ENCODE results near the gene TPI1. TPM values are rescaled to one million over a fixed set of nuclear protein-coding genes. Genes with fewer than 3 reads are reported as not detected.

Gene TPI1
- total RNA-seq, 1 donor from 2014 or later: 274 TPM

- Histone ChIP-seq H3K9me3 (no peaks in the 10 kb centered on the region), H3K27me3 (no peaks in the 10 kb centered on the region), H3K27ac (no peak overlapping the region), H3K4me3 (no peak overlapping the region), H3K36me3 (peaks cover 0 to 12% of the 10 kb centered on the region in 2 donors), H3K4me1 (peaks cover 21% of the 10 kb centered on the region)
- intact Hi-C loops (cut with DNase I): no loop called here
- TF ChIP-seq CTCF (IDR thresholded peaks at IDR 0.05): no peak
- no peak for TF ChIP-seq POLR2A (IDR thresholded peaks at IDR 0.05)
- no peak for TF ChIP-seq POLR2AphosphoS5 (IDR thresholded peaks at IDR 0.05; ENCODE audit: insufficient read depth in 1 of 2, low read depth in 1 of 2)
- no peak for DNase-seq (ENCODE audit: extremely low spot score in 2 of 2)
Measured at GRCh38 chr12:6849427-6849826, 17.9 kb upstream of the TPI1 start.

GRCh38 chr12:6849976-6850560, 17.3 kb upstream of the TPI1 start:
- no peak overlapping the region for H3K27ac ChIP-seq
- no peak for DNase-seq (ENCODE audit: extremely low spot score in 2 of 2)
- no peaks in the 10 kb centered on the region for H3K9me3 ChIP-seq
- H3K4me1 ChIP-seq: peaks cover 21% of the 10 kb centered on the region
- H3K27me3 ChIP-seq: no peaks in the 10 kb centered on the region
- intact Hi-C loops (cut with DNase I): no loop called here
- H3K4me3 ChIP-seq: no peak overlapping the region
- peaks cover 0 to 9% of the 10 kb centered on the region in 2 donors for H3K36me3 ChIP-seq
- TF ChIP-seq POLR2A (IDR thresholded peaks at IDR 0.05) (no peak), POLR2AphosphoS5 (IDR thresholded peaks at IDR 0.05; ENCODE audit: insufficient read depth in 1 of 2, low read depth in 1 of 2) (no peak), CTCF (IDR thresholded peaks at IDR 0.05) (no peak)

DNA sequence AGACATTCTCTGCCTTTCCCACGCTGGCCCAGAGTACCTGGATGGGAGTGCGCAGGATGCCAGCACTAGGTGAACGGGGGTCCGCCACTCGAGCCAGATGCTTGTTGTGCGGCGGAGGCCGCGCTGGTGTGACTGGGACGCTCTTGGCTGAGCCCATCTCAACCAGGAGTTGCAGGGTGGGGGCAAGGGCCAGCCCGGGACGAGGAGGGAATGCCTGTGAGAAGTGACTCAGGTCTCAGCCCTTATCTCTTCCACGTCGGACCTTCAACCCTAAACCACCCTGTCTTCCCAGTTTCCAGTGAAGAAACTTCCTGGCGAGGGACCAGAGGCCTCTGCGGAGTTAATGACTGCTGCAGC, 16.6 kb upstream of the TPI1 start:
- DNase-seq (ENCODE audit: extremely low spot score in 2 of 2): no peak
- peak overlapping the region in 1 of 2 donors; percentile 59 for H3K4me3 ChIP-seq
- intact Hi-C loops (cut with DNase I): no loop called here
- H3K27ac ChIP-seq: peak overlapping the region; percentile 84
- H3K36me3 ChIP-seq: peaks cover 0 to 8% of the 10 kb centered on the region in 2 donors
- H3K4me1 ChIP-seq: peaks cover 21% of the 10 kb centered on the region
- H3K9me3 ChIP-seq: no peaks in the 10 kb centered on the region
- no peaks in the 10 kb centered on the region for H3K27me3 ChIP-seq
- TF ChIP-seq POLR2AphosphoS5 (IDR thresholded peaks at IDR 0.05; ENCODE audit: insufficient read depth in 1 of 2, low read depth in 1 of 2): no peak
- TF ChIP-seq CTCF (IDR thresholded peaks at IDR 0.05): no peak
- TF ChIP-seq POLR2A (IDR thresholded peaks at IDR 0.05): no peak

DNA sequence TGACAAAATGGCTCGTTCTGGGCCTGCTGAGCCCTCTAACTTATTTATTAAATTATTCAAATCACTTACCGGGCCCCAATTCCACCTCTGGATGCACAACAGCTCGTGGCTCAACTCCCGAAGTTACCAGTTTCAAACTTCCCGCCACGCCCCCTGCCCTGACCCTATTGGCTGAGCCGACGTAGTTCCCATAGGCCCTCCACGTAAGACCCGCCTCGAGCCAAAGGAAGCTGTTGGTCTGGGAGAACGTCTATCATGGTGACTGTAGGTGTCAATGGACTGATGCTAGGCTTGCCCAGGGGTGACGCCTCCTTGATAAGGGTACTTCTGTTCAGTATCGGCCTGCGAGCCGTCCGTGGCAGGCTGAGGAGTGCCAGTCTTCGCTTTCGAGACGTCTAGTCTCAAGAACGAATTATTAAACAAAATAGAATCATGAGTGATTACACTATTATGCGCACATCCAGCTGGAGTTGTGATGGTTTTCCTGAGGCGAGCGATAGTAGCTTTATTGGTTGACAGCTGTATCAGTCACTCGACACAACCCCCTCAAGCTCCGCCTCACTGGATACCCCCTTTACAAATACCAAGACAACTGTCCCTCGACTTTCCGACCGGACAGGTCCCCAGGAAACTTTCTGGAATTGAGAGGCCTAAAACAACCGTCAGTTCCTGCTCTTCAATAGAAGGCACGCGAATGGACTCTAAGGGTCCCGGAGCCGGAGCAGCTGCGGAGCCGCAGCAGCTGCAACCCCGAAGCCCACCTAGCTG, 16.0 kb upstream of the TPI1 start, which contains the start of gene CDCA3:
Gene CDCA3, minus strand, starts transcription at position 134 of the 768 bp plus-strand sequence. CDS start 334 bp downstream, outside the sequence.
- Histone ChIP-seq H3K4me1 (peaks cover 21% of the 10 kb centered on the region), H3K27me3 (no peaks in the 10 kb centered on the region), H3K27ac (peak within 1 kb of the TSS; percentile 84), H3K4me3 (peak within 1 kb of the TSS; percentile 59 to 62), H3K9me3 (no peaks in the 10 kb centered on the region), H3K36me3 (peaks cover 0 to 13% of the 10 kb centered on the region in 2 donors)
- peak in 1 of 2 donors; percentile 99 for DNase-seq (ENCODE audit: extremely low spot score in 2 of 2)
- peak in 1 of 2 donors; percentile 45 for TF ChIP-seq POLR2A (IDR thresholded peaks at IDR 0.05)
- no peak for TF ChIP-seq CTCF (IDR thresholded peaks at IDR 0.05)
- TF ChIP-seq POLR2AphosphoS5 (IDR thresholded peaks at IDR 0.05; ENCODE audit: insufficient read depth in 1 of 2, low read depth in 1 of 2): peak; percentile 45 to 73
- intact Hi-C loops (cut with DNase I): no loop called here

Measured in vagina (tissue), 2 donors.